AML-193 (cell line): ENCODE data around the gene C1S.
A peak's percentile ranks its signal among the peaks of the same experiment; 100 is the strongest.
"Not testable (repeated sequence)": the region's sequence is repeated elsewhere in the genome, so short reads cannot be mapped to it uniquely, and the experiment has no call there.

Experiments used
- DNase-seq, 2 experiments: peaks; one replicate each; lab custom pipeline; 2025; lab: John Stamatoyannopoulos, UW

C1S gene

DNA sequence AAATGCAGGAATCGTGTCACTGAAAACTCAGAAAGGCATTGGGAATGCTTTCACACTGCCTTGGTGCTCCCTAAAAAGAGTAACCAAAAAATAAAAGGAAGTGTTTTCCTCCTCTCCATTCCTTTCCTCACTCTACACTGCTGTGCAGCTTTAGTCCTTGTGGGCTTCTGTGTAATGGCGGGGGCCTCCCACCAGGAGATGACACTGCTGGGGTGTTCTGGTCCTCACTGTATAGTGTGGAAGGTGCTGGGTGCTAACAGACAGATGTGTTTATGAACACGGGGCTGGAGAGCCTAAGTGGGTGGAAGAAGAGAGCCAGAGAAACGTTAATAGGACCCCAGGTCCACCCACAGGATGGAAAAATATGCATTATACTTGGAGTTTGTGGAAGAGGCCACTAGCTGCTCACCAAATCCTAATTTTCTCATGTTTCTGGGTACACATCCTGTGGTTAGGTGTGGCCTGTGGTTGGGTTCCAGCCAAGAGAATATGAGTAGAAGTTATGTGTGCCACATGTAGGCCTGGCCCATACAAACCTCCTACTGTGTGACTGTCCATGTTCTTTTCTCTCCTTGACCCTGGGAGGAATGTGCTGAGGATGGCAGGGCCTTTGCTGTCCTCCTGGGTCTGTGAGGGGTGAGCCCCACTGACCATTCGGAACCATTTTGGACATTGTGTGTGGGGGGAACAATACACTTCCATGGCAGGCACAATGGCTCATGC lies 14.0 kb upstream of the C1S start:
- DNase-seq, result no peak

GRCh38 chr12:7047306-7047705 lies 13.2 kb upstream of the C1S start:
- peak; percentile 3 to 14 for DNase-seq

GRCh38 chr12:7049445-7049951 lies 11.0 kb upstream of the C1S start:
- not testable (repeated sequence) for DNase-seq

GRCh38 chr12:7049973-7050372 lies 10.5 kb upstream of the C1S start:
- not testable (repeated sequence) for DNase-seq

- no peak for DNase-seq
Measured at GRCh38 chr12:7054925-7055324, 5.6 kb upstream of the C1S start.

GRCh38 chr12:7055736-7056135 lies 4.8 kb upstream of the C1S start:
- DNase-seq, result not testable (repeated sequence)

- DNase-seq, result peak; percentile 28 to 39
Measured at GRCh38 chr12:7058163-7058845, 2.2 kb upstream of the C1S start.

- no peak for DNase-seq
Measured at GRCh38 chr12:7058850-7059395, 1.6 kb upstream of the C1S start.

- DNase-seq, result no peak
Measured at GRCh38 chr12:7059780-7060179, 738 bp upstream of the C1S start.

DNA sequence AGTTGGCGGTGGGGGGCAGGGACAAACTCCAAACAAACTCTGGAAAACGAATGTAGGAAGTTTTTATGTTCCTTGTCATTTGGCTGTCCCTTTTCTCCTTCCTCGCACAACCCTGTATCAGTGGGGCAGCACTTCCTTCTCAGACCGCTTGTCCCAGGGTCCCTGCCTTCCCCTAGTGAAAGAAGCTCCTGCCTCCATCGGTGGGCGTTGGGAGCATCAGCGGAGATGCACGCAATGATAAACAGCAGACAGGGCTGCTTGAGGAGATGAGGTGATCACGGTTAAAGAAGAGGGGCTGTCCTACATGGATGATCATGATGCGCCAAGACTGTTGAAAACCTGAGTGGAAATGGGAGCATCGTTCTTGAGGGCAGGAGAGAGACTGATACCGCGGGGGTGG lies 620 bp downstream of the C1S start:
- DNase-seq, result no peak

- no peak for DNase-seq
Measured at GRCh38 chr12:7061596-7061995, 1.1 kb downstream of the C1S start.

GRCh38 chr12:7064516-7064915 lies 4.0 kb downstream of the C1S start:
- DNase-seq, result no peak

DNA sequence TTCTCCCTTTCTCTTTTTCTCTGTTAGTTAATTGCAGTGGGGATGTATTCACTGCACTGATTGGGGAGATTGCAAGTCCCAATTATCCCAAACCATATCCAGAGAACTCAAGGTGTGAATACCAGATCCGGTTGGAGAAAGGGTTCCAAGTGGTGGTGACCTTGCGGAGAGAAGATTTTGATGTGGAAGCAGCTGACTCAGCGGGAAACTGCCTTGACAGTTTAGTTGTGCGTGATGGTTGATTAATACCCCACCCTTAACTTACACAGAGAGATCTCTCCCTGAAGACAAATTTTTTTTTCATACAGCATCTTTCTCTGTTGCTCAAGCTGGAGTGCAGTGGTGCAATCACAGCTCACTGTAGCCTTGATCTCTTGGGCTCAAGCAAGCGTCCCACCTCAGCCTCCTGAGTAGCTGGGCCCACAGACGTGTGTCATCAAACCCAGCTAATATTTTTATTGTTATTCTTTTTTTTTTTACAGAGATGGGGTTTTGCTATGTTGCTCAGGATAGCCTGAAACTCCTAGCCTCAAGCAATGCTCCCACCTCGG lies 4.6 kb downstream of the C1S start:
- no peak for DNase-seq

DNA sequence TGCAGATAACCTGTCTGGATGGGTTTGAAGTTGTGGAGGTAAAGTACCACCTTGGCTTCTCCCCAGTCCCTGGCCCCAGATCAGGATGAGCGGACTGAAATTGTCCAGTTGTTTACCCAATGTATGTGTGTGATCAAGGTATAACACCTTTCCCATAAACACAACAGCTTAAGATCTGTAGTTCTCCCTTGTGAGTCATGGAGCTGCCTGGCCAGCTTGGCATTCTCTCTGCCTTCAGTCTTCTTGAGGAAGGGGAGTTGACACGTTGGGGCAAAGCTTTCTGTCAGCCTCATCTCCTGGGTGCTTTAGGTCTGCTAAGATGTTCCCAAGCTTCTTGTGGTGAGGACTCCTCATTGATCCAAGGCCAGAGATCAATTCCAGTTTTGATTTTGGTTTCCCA lies 6.1 kb downstream of the C1S start:
- DNase-seq, result no peak

- DNase-seq, result no peak
Measured at GRCh38 chr12:7067096-7067495, 6.6 kb downstream of the C1S start.

DNA sequence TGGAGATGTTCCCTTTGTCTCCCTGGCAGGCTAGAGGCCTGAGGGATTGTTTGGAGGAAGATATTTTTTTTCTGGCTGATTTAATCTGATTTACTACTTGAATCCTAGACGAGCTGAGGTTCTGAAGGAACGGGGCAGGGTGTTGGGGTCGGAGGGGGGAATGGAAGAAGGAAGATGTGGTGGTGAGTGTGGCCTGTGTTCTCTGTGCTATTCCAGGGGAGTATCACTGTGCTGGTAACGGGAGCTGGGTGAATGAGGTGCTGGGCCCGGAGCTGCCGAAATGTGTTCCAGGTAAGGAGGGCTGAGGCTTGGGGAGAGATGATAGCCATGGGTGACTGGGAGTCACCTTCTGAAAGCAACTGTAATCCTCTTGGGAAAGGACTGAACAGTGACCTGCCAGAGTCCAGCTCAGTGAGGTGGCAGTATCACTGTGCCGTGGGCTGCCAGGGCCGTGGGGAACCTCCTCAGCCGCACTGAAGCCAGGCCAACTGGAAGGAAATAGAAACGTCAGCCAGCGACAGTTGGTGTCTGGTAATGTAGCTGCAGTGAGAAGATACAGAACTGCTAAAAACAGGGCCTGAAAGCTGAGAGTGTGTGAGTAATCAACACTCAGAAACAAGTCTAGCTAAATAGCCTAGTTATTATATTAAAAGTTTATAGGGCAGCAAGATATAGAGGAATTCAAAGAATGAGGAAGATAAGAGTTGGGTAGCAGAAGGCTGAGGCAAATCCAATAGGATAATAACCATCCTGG lies 7.9 kb downstream of the C1S start:
- DNase-seq, result no peak

GRCh38 chr12:7068994-7069346 lies 8.5 kb downstream of the C1S start:
- no peak for DNase-seq

DNA sequence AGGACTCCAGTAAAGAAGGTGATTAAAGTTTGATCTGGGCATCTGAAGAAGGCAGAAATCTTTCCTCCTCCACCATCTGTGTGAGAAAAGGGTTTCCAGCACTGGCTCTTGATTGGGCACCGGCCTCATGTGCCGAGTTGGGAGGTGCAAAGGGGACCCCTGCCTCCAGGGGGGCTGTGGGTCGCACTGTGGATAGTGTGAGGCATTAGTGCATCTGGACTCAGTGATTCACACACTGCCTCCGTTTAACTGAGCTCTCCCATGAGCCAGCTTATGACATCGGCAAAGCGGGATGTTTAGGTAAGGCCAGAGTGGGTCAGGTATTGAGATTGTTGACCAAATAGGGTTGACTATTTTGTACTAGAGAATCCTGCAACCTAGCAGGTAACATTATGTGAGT lies 8.9 kb downstream of the C1S start:
- no peak for DNase-seq

- no peak for DNase-seq
Measured at GRCh38 chr12:7072035-7072434, 11.5 kb downstream of the C1S start.

- DNase-seq, result no peak
Measured at GRCh38 chr12:7072554-7072953, 12.0 kb downstream of the C1S start.

GRCh38 chr12:7073946-7074345 lies 13.4 kb downstream of the C1S start:
- no peak for DNase-seq

DNA sequence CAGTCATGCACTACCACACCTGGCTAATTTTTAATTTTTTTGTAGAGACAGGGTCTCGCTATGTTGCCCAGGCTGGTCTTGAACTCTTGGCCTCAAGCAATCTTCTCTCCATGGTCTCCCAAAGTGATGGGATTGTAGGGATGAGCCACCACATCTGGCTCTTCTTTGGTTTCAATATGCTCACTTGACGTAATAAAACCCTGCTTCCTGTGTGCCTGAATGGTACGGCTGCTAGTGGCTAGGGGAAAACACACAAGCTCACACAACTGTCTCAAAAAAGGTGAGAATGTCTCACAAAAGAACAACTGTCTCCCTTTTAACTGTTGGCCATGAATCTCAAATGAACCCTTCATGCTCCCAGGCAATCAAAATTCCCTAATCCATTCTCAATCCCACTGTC lies 15.0 kb downstream of the C1S start:
- no peak for DNase-seq
